Measurements from ENCODE around the gene SP140L.
"Not testable (repeated sequence)": the region's sequence is repeated elsewhere in the genome, so short reads cannot be mapped to it uniquely, and the experiment has no call there.

SP140L gene

GRCh38 chr2:230326453-230327417 is at the start of gene SP140L:
TSS of gene SP140L (plus strand) at chr2:230327193. CDS start at chr2:230327270, 77 bp downstream.
- no peak for DNase-seq

- DNase-seq, result no peak
Measured at GRCh38 chr2:230282936-230283335, 44.1 kb upstream of the SP140L start.

- DNase-seq, result no peak
Measured at GRCh38 chr2:230286048-230286447, 40.9 kb upstream of the SP140L start.

DNA sequence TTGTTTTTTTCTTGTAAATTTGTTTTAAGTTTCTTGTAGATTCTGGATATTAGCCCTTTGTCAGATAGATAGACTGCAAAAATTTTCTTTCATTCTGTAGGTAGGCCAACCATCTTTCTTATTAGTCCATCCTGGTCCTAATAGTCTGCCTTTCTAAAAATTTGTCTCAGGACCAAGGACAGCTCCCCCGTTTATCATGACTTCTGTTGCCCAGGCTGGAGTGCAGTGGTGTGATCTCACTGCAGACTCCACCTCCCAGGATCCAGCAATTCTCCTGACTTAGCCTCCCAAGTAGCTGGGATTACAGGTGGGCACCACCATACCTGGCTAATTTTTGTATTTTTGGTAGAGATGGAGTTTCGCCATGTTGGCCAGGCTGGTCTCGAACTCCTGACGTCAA is 37.7 kb upstream of the SP140L start:
- not testable (repeated sequence) for DNase-seq

DNA sequence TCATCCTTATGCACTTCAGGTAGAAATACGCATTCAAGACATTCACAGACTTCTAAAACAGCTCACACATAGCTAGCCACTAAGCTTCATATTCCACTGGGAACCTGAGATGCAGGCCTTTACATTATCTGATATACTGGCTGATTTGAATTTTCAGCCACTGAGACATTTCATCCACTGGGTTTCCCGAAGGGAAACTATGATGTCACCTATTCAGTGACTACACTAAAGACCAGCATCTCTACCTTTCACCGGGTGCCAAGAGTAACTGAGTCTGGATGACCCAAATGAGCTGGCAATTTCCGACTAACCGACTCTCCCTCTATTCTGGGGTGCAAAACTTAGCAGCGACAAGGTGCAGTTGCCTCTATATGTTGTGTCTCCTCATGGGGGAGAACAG is 31.8 kb upstream of the SP140L start:
- no peak for DNase-seq

DNA sequence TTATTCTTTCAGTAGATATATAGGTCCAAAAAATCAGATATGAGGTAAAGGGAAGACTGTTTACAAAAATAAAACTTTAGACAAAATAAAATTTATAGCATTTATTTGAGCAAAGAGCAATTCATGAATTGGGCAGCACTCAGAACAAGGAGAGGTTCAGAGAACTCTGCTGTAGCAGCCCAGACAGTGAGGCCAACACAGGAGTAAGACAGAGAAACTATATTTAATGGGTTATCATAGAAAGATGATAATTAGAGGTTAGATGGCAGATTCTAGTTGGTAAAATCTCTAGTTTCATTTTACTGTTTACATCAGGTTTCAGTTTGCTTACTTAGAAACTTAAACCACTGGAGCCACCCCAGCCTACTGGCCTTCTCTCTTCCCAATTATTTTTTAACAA is 30.1 kb upstream of the SP140L start:
- DNase-seq, result no peak

- DNase-seq, result no peak
Measured at GRCh38 chr2:230299618-230300017, 27.4 kb upstream of the SP140L start.

DNA sequence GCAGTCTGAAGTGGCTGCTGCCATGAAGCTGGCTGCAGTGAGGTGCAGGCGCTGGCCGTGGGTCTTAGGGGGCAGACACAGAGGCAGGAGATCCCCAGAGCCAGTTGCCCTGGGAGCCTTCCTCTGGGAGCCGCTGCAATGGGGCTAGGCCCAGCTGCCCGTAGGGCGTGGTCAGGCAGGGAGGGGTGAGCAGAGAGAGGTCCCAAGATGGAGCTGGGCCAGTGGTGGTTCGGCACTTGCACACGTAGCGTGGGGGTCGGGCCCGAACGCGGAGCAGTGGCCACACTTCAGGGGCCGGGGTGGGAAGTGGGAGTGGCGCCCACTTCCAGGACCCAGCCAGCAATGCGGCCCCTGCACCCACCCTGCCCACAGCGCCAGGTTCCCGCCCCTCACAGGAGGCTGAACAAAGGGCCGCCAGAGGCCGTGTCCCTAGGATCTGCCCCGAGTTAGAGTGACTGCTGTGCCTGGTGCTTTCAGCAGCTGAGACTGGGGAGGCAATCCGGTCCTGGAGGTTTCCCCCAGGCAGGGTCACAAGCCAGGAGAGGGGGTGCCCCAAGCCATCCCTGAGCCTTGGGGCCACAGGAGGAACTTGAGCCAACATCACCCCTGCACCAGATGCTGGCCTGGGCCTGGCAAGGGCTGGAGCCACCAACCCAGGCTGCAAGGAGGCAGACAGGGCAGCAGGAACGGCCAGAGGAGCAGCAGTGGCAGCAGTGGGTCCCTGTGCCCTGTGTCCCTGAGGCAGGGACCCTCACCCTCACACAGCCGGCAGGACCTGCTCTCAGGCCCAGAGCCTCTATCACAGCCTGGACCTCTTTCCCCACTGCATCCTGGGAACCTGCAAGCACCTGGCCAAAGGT is 21.3 kb upstream of the SP140L start:
- no peak for DNase-seq

DNA sequence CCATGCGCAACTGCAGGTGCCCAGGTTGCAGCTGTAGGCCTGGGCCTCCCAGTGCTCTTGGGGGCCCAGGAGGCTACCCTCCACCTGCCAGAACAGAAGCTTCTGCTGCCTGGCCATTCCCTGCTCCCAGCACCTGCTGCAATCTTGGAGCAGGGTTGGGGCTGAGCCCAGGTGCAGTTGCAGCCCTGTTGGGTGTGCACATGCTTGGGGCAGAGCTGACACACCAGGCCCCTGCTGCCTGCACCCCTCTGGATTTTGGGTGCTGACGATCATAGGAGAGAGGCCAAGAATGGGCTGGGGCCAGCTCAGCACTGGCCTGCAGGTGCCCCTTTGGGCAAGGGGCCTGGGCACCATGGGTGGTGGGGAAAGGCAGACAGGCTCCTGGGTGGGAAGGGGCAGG is 20.5 kb upstream of the SP140L start:
- DNase-seq, result no peak

GRCh38 chr2:230307485-230307884 is 19.5 kb upstream of the SP140L start:
- DNase-seq, result no peak

- no peak for DNase-seq
Measured at GRCh38 chr2:230308402-230309000, 18.5 kb upstream of the SP140L start.

DNA sequence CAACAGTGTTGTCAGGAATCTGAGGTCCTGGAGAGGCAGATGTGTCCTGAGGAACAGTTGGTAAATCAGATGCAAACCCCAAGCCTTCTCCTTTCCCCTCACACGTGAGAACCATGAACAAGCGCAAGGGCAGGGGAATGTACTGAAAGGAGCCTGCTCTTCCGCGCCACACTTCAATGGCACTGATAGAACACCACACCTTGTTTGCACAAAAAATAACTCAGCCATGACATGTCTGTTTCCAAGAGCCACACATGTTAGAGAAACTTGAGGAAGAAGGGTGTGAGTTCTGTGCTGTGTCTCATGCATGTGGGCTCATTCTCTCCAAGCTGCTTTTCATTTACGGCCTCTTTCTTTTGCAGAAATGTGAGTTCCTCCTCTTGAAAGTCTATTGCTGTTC is 16.2 kb upstream of the SP140L start:
- not testable (repeated sequence) for DNase-seq

DNA sequence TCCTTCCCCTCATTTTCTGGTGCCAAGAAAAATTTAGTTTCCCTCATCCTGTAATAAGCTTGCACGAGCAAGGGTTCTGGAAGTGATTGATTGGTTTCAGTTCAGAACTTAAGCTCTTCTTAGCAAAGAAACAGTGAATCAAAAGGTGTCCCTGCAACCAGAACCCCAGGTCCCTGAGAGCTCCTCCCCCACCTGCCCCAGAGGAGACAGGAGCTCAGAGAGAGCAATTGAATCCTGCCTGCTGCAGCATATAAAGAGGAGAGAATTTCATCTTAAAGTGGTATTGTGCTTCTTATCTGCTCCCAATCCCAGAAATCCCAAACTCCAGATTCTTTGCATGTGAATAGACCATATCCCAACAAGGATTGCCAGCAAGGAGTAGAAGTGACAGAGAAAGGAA is 15.4 kb upstream of the SP140L start:
- not testable (repeated sequence) for DNase-seq

GRCh38 chr2:230312638-230313037 is 14.4 kb upstream of the SP140L start:
- no peak for DNase-seq

GRCh38 chr2:230317366-230317765 is 9.6 kb upstream of the SP140L start:
- no peak for DNase-seq

- DNase-seq, result no peak
Measured at GRCh38 chr2:230318190-230319121, 8.5 kb upstream of the SP140L start.

- no peak for DNase-seq
Measured at GRCh38 chr2:230319211-230319862, 7.7 kb upstream of the SP140L start.

DNA sequence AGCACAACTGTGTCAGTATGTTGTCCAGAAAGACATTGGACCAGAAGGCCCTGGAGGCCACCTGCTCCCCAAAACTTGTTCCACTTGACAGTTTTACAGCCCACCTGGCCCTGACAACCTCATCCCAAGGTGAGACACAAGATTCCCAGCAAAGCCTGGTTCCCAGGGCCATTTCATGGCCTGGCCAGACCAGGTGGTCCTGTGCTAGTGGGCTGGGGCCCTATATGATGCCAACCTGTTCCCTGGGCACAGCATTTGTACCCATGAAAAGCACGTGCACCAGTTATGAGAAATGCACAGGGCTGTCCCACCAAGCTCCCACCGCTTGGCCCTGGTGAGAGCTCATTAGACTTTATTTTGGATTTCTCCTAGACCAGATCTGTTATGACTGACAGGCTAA is 6.0 kb upstream of the SP140L start:
- DNase-seq, result no peak

GRCh38 chr2:230322561-230323384 is 4.2 kb upstream of the SP140L start:
- no peak for DNase-seq

GRCh38 chr2:230323385-230324106 is 3.4 kb upstream of the SP140L start:
- DNase-seq, result no peak

All from NCI-H1417 treated with DMSO at 0.1 percent for 48 hours (cell line).